Fibroblast of skin of left quadriceps (primary cell): Measurements from ENCODE around the gene TMEM41B.
A peak's percentile ranks its signal among the peaks of the same experiment; 100 is the strongest.
"Not testable (repeated sequence)": the region's sequence is repeated elsewhere in the genome, so short reads cannot be mapped to it uniquely, and the experiment has no call there.

Experiments
- DNase-seq, 2 experiments: peaks; one replicate each; pipeline ENCODE4 v3.0.0-alpha.2; 2013; ENCODE audit warnings: low read depth in 2 of 2

Gene TMEM41B

GRCh38 chr11:9260838-9261146 lies 53.6 kb downstream of the TMEM41B start:
- DNase-seq: not testable (repeated sequence)

- no peak for DNase-seq
Measured at GRCh38 chr11:9259981-9260837, 54.2 kb downstream of the TMEM41B start.

- DNase-seq: not testable (repeated sequence)
Measured at GRCh38 chr11:9258279-9258678, 56.1 kb downstream of the TMEM41B start.

- DNase-seq: no peak
Measured at GRCh38 chr11:9254416-9254815, 60.0 kb downstream of the TMEM41B start.

GRCh38 chr11:9253086-9253485 lies 61.3 kb downstream of the TMEM41B start:
- DNase-seq: no peak

GRCh38 chr11:9251311-9251710 lies 63.1 kb downstream of the TMEM41B start:
- DNase-seq: no peak

- DNase-seq: no peak
Measured at GRCh38 chr11:9250139-9250582, 64.2 kb downstream of the TMEM41B start.

GRCh38 chr11:9249252-9249651 lies 65.1 kb downstream of the TMEM41B start:
- no peak for DNase-seq

GRCh38 chr11:9247863-9248262 lies 66.5 kb downstream of the TMEM41B start:
- DNase-seq: no peak

- not testable (repeated sequence) for DNase-seq
Measured at GRCh38 chr11:9236242-9236641, 78.2 kb downstream of the TMEM41B start.

- DNase-seq: no peak
Measured at GRCh38 chr11:9232482-9232881, 81.9 kb downstream of the TMEM41B start.

GRCh38 chr11:9231848-9232177 lies 82.6 kb downstream of the TMEM41B start:
- DNase-seq: peak in 1 of 2 experiments; percentile 21
